ENCODE measurements around the gene TCFL5.

TCFL5 gene

GRCh38 chr20:62794007-62794724, 67.5 kb downstream of the TCFL5 start:
- DNase-seq, result peak; percentile 72 to 93

DNA sequence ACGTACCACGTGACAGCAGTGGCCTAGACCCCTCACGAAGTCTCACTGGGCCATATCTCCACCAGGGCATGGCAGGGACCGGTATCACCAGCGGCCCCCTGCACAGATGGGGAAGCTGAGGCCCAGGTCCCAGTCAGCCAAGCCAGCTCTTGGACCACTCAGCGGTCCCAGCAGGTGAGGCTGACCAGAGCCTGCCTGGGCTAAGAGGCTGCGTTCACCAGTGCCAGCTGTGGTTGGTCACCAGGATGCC, 67.9 kb downstream of the TCFL5 start:
- DNase-seq, result no peak

DNA sequence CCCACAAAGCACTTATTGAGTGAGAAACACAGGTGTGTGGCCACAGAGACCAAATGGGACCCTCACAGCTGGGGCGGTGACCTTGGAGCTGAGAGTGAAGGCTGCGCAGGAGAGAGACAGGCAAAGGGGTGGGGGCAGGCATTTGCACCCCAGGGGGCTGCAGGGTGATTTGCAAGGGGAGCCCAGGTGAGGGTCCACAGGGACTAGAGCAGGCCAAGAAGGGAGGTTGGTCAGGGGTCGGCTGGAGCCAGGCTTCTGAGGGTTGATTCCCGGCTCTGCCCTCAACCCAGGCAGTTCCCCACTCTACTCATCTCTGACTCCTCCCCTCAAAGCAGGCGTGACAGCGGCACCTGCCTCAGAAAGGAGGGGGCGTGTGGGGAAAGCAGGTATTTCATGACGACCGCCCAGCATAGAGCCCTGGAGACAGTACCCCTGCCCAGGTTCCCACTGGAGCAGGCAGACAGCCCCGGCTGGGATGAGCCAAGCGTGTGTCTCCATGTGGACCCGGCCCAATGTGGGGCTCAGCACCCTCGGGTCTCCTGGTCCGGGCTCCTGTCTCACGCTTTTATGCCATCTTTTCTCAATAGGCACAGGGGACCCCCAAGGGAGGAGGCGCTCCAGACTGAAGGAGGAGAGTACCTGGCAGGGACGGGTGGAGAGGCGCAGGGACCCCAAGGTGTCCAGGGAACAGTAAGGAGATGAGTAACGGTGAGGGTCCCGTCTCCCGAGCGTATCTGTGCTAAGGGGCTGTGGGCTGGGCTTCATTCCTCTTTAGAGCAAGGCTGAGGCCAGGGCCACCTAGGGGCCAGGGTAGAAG, 68.5 kb downstream of the TCFL5 start:
- DNase-seq, result no peak

GRCh38 chr20:62792182-62792939, 69.3 kb downstream of the TCFL5 start:
- no peak for DNase-seq

DNA sequence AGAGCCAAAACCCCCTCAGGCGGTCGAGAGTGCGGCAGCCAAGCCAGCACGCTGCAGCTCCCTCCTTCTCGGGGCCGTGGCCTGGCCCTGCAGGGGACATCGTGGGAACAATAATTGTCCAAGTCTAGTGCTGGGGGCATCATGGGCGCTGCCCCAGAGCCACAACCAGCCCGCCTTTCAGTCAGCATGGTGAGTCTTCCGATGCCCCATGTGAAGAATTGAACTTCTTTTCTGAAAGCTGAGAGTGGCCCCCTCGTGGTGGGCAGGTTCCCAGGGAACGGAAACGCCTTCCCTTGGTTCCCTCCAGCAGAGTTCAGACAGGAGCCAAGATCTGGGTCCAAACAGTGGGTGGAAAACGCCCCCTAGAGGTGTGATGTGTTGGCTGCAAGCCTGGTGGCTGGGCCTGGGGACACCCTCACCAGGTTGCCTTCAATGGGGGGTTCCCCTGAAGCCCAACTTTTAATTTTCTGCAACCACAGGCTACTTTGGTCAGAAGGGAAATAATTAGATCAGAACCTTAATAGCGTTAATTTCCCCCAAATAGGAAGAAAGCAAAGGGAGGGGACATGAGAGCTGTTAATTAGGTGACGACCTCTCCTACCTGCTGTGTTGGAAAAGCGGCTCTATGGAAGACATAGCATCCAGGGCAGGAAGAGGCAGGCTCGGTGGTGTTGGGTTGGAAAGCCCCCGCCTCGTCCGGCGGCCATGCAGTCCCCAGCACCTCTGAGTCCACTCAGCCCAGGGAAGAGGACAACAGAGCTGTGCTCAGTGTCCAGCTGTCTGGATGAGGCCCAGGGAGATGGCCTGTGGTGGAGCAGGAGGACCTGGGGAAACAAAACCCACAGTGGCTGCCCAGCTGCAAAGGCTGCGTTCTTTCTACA, 70.1 kb downstream of the TCFL5 start:
- DNase-seq, result peak; percentile 88 to 96
